Neural progenitor cell (in vitro differentiated cells): Measurements from ENCODE around the gene PTPRCAP.

Source experiments
- EZH2 ChIP-seq: fragments of 200-600 bp; sonication (generic); IDR thresholded peaks from 2 replicates; pipeline ENCODE4 v1.6.1; 2017; ENCODE audit warnings: antibody characterized with exemption, mild to moderate bottlenecking, moderate library complexity
- EZH2phosphoT487 ChIP-seq: fragments of 200-600 bp; sonication (generic); IDR thresholded peaks from 2 replicates; pipeline ENCODE4 v1.6.1; 2017; ENCODE audit warnings: antibody characterized with exemption
- TF ChIP-seq, protein P1 (sequence below): fragments of 200-600 bp; sonication (generic); IDR thresholded peaks from 2 replicates; pipeline ENCODE4 v1.5.1; 2017; ENCODE audit warnings: antibody characterized with exemption, mild to moderate bottlenecking

DNA sequence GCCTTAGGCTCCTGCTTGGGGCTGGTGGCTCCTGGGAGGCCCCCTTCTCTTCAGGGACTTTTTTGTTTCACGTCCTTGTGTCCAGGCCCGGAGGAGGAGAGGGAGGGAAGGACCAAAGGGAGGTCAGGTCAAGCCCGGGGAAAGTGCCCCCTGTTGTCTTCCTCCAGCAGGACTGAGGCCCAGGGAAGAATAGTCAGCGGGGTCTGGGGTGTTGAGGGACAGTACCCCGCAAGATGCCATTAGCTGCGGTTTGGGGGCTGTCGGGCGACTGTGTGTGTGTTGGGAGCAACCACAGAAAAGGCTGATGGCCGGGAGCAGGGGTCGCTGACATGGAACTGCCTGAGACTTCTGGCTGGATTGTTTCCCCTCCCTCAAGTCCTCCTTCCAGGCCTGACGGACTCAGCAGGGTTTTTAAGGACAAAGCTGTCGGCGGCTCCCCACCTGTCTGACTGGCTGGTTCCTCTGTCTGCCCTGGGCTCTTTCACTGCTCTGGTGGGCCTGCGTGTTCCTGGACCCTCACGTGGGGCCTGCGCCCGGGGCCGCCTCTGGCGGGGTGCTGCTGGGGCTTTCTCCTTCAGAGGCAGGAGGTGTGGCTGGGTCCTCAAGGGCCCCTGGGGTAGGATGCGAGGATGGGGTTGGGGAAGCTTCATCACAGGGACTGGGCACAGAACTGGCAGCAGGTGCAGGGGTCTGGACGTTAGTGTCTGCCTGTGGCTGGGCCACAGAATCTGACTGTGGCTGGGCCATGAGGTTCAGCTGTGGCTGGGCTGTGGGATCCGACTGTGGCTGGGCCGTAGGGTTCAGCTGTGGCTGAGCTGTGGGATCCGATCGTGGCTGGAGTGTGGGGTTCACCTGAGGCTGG is 13.5 kb upstream of the PTPRCAP start:
- TF ChIP-seq, protein P1, sequence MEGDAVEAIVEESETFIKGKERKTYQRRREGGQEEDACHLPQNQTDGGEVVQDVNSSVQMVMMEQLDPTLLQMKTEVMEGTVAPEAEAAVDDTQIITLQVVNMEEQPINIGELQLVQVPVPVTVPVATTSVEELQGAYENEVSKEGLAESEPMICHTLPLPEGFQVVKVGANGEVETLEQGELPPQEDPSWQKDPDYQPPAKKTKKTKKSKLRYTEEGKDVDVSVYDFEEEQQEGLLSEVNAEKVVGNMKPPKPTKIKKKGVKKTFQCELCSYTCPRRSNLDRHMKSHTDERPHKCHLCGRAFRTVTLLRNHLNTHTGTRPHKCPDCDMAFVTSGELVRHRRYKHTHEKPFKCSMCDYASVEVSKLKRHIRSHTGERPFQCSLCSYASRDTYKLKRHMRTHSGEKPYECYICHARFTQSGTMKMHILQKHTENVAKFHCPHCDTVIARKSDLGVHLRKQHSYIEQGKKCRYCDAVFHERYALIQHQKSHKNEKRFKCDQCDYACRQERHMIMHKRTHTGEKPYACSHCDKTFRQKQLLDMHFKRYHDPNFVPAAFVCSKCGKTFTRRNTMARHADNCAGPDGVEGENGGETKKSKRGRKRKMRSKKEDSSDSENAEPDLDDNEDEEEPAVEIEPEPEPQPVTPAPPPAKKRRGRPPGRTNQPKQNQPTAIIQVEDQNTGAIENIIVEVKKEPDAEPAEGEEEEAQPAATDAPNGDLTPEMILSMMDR, result no peak
- TF ChIP-seq EZH2 (no peak), EZH2phosphoT487 (no peak)
